Osteoblast (primary cell): ENCODE results near the gene CDH4. TPM values are rescaled to one million over a fixed set of nuclear protein-coding genes. Genes with fewer than 3 reads are reported as not detected.

ENCODE experiments used
- DNase-seq: peaks from one replicate; pipeline ENCODE4 v3.0.0; 2011; ENCODE audit warnings: low spot score, mixed read lengths; ENCODE audit not compliant: insufficient read length; ENCODE audit errors: missing footprints
- H2AFZ ChIP-seq: 2 replicates; pipeline ENCODE4 v1.6.0; 2011; ENCODE audit warnings: mild to moderate bottlenecking, low read length
- H3K27ac ChIP-seq: 2 replicates; pipeline ENCODE4 v1.5.1; 2011; ENCODE audit warnings: mild to moderate bottlenecking, low read depth, low read length, moderate library complexity
- H3K27me3 ChIP-seq: 2 replicates; pipeline ENCODE4 v1.6.0; 2012; ENCODE audit warnings: mild to moderate bottlenecking, control low read depth, inconsistent platforms, low read length, moderate library complexity; ENCODE audit not compliant: insufficient read depth
- H3K36me3 ChIP-seq: 2 replicates; pipeline ENCODE4 v1.5.1; 2011; ENCODE audit warnings: mild to moderate bottlenecking, low read length, control low read depth, moderate library complexity; ENCODE audit not compliant: insufficient read depth
- H3K4me1 ChIP-seq: 2 replicates; pipeline ENCODE4 v1.5.1; 2011; ENCODE audit warnings: mild to moderate bottlenecking, low read length, control low read depth, moderate library complexity; ENCODE audit not compliant: insufficient read depth
- H3K4me2 ChIP-seq: 2 replicates; pipeline ENCODE4 v1.6.0; 2011; ENCODE audit warnings: mild to moderate bottlenecking, low read length; ENCODE audit not compliant: insufficient read depth
- H3K4me3 ChIP-seq: fragments of 200-600 bp; sonication (generic); 3 replicates; pipeline ENCODE4 v1.5.1; 2012; ENCODE audit warnings: mild to moderate bottlenecking, low read length, inconsistent platforms; ENCODE audit not compliant: insufficient read depth
- H3K79me2 ChIP-seq: 2 replicates; pipeline ENCODE4 v1.6.0; 2012; ENCODE audit warnings: mild to moderate bottlenecking, low read length, control low read depth, inconsistent platforms; ENCODE audit not compliant: insufficient read depth
- H3K9me3 ChIP-seq: 2 replicates; pipeline ENCODE4 v1.5.1; 2011; ENCODE audit warnings: low read depth, low read length, control low read depth
- H4K20me1 ChIP-seq: 2 replicates; pipeline ENCODE4 v1.6.0; 2012; ENCODE audit warnings: mild to moderate bottlenecking, low read length, control low read depth; ENCODE audit not compliant: insufficient read depth
- total RNA-seq: library from RNA; depleted of rRNA; stranded (reverse); fragments of >200 nt; gene quantifications from 2 replicates; pipeline ENCODE4 v1.2.3, GENCODE V29; 2012
- TF ChIP-seq, protein P1 (sequence below): IDR thresholded peaks from 2 replicates; pipeline ENCODE4 v1.5.1; 2011; ENCODE audit warnings: mild to moderate bottlenecking, low read depth, low read length, moderate library complexity; ENCODE audit errors: extremely low read depth

The CDH4 gene
- total RNA-seq, 1 donor: 1.1 TPM

DNA sequence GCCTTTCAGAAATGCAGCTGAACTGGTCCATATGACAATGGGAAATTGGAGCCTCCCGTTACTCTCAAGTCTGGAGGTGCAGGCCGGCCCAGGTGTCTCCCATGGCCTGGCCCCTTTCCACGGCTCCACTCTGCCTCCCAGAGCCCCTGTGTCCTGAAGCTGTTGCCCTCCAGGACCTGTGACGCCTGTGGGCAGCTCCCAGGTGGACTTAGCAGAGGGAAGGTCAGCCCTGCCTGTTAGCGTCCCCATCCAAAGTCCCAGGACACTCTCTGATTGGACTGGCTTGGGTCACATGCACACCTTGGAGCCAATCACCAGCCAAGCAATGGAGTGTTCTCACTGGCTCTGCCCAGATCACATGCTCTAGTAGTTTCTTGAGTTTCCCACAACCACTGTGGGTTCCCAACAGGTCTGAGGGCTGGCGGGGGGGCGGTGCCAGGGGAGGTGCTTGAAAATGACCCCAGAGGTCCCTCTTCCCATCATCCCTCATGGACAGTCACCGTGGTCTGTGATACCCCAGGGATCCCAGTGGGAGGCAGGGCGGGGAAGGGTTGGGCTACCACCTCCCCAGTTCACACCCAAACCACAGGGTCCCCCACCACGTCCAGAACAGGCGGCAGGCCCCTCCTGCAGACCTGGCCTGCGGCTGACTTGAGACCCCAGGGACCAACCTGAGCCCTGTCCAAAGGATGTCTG is 678.1 kb downstream of the CDH4 start:
- H2AFZ ChIP-seq: no peak overlapping the region
- no peaks in the 10 kb centered on the region for H3K9me3 ChIP-seq
- peaks cover 8% of the 10 kb centered on the region for H3K4me1 ChIP-seq
- TF ChIP-seq, protein P1, sequence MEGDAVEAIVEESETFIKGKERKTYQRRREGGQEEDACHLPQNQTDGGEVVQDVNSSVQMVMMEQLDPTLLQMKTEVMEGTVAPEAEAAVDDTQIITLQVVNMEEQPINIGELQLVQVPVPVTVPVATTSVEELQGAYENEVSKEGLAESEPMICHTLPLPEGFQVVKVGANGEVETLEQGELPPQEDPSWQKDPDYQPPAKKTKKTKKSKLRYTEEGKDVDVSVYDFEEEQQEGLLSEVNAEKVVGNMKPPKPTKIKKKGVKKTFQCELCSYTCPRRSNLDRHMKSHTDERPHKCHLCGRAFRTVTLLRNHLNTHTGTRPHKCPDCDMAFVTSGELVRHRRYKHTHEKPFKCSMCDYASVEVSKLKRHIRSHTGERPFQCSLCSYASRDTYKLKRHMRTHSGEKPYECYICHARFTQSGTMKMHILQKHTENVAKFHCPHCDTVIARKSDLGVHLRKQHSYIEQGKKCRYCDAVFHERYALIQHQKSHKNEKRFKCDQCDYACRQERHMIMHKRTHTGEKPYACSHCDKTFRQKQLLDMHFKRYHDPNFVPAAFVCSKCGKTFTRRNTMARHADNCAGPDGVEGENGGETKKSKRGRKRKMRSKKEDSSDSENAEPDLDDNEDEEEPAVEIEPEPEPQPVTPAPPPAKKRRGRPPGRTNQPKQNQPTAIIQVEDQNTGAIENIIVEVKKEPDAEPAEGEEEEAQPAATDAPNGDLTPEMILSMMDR: no peak
- no peaks in the 10 kb centered on the region for H3K36me3 ChIP-seq
- no peaks in the 10 kb centered on the region for H3K27me3 ChIP-seq
- H3K27ac ChIP-seq: no peak overlapping the region
- H4K20me1 ChIP-seq: no peaks in the 10 kb centered on the region
- peak; percentile 85 for DNase-seq
- no peak overlapping the region for H3K4me3 ChIP-seq
- no peak overlapping the region for H3K4me2 ChIP-seq
- H3K79me2 ChIP-seq: no peaks in the 10 kb centered on the region

DNA sequence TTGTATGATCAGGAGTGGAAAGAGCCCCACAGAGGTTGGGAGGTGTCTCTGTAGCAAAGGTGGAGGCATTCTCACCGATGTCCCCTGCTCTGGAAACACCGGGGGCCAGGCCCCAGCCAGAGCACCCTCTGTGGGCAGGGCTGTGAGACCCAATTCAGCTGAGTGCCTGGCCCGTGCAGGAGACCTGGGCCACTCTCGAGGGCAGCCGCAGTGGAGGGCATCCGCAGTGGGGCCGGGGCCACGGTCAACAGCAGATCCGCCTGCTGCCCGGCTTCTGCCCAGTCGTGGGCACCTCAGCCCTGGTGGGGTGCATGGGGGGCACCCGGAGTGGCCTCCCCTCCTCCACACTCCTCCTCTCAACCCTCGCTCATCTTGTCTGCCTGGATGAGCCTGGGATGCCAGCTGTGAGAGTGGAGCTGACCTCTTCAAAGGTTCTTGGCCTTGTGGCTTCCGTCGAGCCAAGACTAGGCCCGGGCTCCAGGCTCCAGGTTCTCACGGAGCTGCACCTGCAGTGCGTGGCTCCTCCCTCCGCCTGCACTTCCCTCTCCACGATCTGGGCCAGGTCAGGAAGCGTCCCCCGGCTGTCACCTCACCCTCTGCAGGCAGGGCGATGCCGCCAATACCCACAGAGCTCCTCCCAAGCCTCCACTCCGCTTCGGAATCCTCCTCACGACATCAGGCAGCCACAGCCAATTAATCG is 678.9 kb downstream of the CDH4 start:
- no peaks in the 10 kb centered on the region for H3K36me3 ChIP-seq
- no peak overlapping the region for H3K4me3 ChIP-seq
- no peaks in the 10 kb centered on the region for H4K20me1 ChIP-seq
- no peaks in the 10 kb centered on the region for H3K79me2 ChIP-seq
- no peak overlapping the region for H3K27ac ChIP-seq
- peaks cover 4% of the 10 kb centered on the region for H3K4me1 ChIP-seq
- H3K27me3 ChIP-seq: no peaks in the 10 kb centered on the region
- H3K4me2 ChIP-seq: no peak overlapping the region
- no peaks in the 10 kb centered on the region for H3K9me3 ChIP-seq
- DNase-seq: peak; percentile 29
- TF ChIP-seq, protein P1: no peak
- H2AFZ ChIP-seq: no peak overlapping the region

DNA sequence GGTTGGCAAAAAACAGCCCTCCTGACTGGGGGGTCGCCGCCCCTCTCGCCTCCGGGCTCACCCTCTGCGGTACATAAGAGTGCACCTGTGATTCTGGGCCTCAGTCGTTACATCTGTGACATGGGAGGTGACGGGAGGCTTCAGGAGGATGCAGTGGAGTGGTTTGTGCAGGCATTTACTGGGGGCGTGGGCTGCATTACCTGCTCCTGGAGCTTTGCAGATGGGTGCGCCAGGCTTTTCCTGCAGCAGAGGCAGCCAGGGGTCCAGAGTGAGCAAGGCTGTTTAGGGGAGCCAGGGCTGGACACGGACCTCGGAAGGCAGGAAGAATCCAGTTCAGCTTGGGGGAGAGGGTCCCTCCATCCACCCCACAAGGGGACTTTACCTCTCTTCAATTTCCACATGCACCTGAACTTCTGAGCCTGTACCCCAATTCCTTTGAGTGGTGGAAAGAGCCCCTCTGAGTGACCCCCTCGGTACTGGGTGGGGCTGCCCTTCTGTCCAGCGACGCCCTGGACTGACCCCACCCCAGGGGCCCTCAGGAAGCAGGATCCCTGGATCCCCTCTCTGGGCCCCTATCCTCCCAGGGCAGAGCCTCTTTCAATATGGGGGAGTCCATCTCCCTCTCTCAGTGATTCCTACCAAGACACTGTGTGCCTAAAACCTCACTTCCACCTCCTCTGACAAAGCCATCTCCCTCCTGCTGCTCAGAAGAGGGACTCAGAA is 679.6 kb downstream of the CDH4 start:
- Histone ChIP-seq H4K20me1 (no peaks in the 10 kb centered on the region), H3K4me1 (no peaks in the 10 kb centered on the region), H3K79me2 (no peaks in the 10 kb centered on the region), H3K4me2 (no peak overlapping the region), H3K27me3 (no peaks in the 10 kb centered on the region), H3K4me3 (no peak overlapping the region), H3K36me3 (no peaks in the 10 kb centered on the region), H3K27ac (no peak overlapping the region), H2AFZ (no peak overlapping the region), H3K9me3 (no peaks in the 10 kb centered on the region)
- DNase-seq: peak; percentile 67
- TF ChIP-seq, protein P1: no peak

DNA sequence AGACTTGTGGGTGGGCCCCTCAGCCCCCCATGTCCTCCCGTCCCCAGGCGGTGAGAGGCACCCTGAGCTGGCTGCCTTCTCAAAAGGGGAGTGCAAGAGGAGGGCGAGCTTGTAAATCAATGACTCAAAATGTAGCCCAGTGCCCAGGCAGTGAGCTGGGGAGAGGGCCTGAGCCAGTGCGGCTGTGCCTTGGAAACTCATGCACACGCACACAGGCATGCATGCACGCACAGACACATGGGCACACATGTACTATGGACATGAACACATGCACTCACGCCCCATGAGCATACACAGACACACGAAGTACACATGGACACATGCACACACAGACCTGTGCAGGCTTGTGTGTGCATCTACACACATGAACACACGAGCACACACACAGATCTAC is 680.1 kb downstream of the CDH4 start:
- no peak overlapping the region for H3K27ac ChIP-seq
- no peak overlapping the region for H2AFZ ChIP-seq
- TF ChIP-seq, protein P1: no peak
- H3K27me3 ChIP-seq: no peaks in the 10 kb centered on the region
- H3K4me2 ChIP-seq: no peak overlapping the region
- H3K36me3 ChIP-seq: no peaks in the 10 kb centered on the region
- no peaks in the 10 kb centered on the region for H4K20me1 ChIP-seq
- H3K79me2 ChIP-seq: no peaks in the 10 kb centered on the region
- no peaks in the 10 kb centered on the region for H3K9me3 ChIP-seq
- DNase-seq: peak; percentile 81
- no peaks in the 10 kb centered on the region for H3K4me1 ChIP-seq
- no peak overlapping the region for H3K4me3 ChIP-seq
